ENCODE data around the gene MTMR11.

MTMR11 gene

GRCh38 chr1:149927563-149928400 lies 8.9 kb downstream of the MTMR11 start, which contains the start of gene SF3B4:
TSS of gene SF3B4 (minus strand) at chr1:149927803. CDS start at chr1:149927759, 44 bp downstream.
- TF ChIP-seq, protein P1, sequence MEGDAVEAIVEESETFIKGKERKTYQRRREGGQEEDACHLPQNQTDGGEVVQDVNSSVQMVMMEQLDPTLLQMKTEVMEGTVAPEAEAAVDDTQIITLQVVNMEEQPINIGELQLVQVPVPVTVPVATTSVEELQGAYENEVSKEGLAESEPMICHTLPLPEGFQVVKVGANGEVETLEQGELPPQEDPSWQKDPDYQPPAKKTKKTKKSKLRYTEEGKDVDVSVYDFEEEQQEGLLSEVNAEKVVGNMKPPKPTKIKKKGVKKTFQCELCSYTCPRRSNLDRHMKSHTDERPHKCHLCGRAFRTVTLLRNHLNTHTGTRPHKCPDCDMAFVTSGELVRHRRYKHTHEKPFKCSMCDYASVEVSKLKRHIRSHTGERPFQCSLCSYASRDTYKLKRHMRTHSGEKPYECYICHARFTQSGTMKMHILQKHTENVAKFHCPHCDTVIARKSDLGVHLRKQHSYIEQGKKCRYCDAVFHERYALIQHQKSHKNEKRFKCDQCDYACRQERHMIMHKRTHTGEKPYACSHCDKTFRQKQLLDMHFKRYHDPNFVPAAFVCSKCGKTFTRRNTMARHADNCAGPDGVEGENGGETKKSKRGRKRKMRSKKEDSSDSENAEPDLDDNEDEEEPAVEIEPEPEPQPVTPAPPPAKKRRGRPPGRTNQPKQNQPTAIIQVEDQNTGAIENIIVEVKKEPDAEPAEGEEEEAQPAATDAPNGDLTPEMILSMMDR (IDR thresholded peaks at IDR 0.05; ENCODE audit: insufficient read depth, low read depth, low read length, missing control alignments): no peak
- H3K4me3 ChIP-seq (ENCODE audit: low read length): peak within 1 kb of the TSS; percentile 97
- DNase-seq (ENCODE audit: low read depth): peak; percentile 96

DNA sequence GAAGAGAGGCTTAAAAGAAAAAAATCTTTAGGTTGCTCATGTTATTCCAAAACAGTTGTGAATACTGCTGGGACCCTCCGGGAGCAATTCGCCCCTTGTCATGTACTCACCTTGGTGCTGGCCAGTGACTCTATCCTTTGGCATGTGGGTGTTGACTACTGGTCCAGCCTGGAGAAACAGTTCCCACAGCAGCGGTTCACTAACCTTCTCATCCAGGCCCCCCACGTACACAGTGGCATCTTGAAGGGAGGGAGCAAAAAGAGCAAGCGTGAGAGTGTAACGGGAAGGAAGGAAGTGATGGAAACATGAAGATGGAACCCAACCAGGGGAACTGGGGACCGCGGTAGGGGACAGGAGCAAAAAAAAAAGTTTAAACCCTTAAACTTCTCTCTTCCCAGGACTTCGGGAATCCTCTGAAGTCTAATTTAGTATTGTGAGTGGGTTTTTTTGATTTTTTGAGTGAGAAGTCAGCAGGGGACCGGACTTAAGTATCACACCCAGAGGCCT lies 9.6 kb downstream of the MTMR11 start:
- peak; percentile 20 for DNase-seq (ENCODE audit: low read depth)
- peak overlapping the region; percentile 97 for H3K4me3 ChIP-seq (ENCODE audit: low read length)
- TF ChIP-seq, protein P1 (IDR thresholded peaks at IDR 0.05; ENCODE audit: insufficient read depth, low read depth, low read length, missing control alignments): no peak

DNA sequence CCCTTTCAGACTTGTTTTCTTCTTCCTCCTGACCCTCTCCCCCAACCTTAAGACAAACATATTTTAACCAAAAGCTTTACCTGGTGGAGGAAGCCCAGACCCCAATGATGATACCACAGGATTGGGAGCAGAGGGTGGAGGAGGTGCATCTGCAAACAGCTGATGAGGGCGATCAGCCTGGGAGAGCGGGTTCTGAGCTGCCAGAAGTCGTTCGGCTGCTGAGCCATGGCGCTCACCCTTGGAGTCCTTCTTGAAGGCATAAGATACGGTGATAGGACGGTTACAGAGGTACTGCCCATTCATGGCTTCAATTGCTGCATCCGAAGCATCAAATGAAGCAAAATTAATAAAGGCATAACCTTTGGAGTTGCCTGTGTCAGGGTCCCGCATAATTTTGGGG lies 10.4 kb downstream of the MTMR11 start:
- H3K4me3 ChIP-seq (ENCODE audit: low read length): peak overlapping the region; percentile 97
- DNase-seq (ENCODE audit: low read depth): no peak

DNA sequence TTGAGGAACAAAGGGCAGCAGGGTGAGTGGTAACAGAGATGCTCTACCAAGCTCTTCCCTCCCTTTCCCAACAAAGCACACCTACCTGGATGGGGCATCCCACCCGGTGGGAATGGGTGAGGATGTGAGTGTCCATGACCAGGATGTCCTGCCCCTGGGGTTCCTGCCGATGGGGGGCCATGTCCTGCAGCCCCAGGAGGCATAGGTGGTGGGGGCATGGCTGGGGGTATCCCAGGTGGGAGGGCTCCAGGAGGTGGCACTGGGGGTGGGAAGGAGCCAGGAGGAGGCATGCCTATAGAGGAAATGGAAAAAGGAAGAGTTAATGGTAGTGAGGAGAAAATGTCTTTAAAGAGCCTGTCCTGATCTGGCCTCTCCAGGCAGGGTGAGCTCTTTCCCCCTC lies 10.9 kb downstream of the MTMR11 start:
- TF ChIP-seq, protein P1 (IDR thresholded peaks at IDR 0.05; ENCODE audit: insufficient read depth, low read depth, low read length, missing control alignments): no peak
- H3K4me3 ChIP-seq (ENCODE audit: low read length): no peak overlapping the region
- no peak for DNase-seq (ENCODE audit: low read depth)

More for the DNA sequence above, 10.4 kb downstream of the MTMR11 start:
- TF ChIP-seq, protein P1 (IDR thresholded peaks at IDR 0.05; ENCODE audit: insufficient read depth, low read depth, low read length, missing control alignments): no peak

- TF ChIP-seq, protein P1 (IDR thresholded peaks at IDR 0.05; ENCODE audit: insufficient read depth, low read depth, low read length, missing control alignments): no peak
- H3K4me3 ChIP-seq (ENCODE audit: low read length): no peak overlapping the region
- no peak for DNase-seq (ENCODE audit: low read depth)
Measured at GRCh38 chr1:149925345-149925744, 11.3 kb downstream of the MTMR11 start.

GRCh38 chr1:149923626-149924025 lies 13.1 kb downstream of the MTMR11 start:
- DNase-seq (ENCODE audit: low read depth): no peak
- TF ChIP-seq, protein P1 (IDR thresholded peaks at IDR 0.05; ENCODE audit: insufficient read depth, low read depth, low read length, missing control alignments): no peak
- H3K4me3 ChIP-seq (ENCODE audit: low read length): no peak overlapping the region
